DND-41 (cell line): ENCODE results near the gene IGSF5.

Experiments used
- EZH2 ChIP-seq: IDR thresholded peaks from 3 replicates; pipeline ENCODE4 v1.6.1; 2012; ENCODE audit warnings: borderline replicate concordance, low read depth, mild to moderate bottlenecking, moderate library complexity, low read length, inconsistent platforms; ENCODE audit not compliant: severe bottlenecking
- TF ChIP-seq, protein P1 (sequence below): IDR thresholded peaks from 2 replicates; pipeline ENCODE4 v1.5.1; 2012; ENCODE audit warnings: borderline replicate concordance, low read length, moderate library complexity, mild to moderate bottlenecking; ENCODE audit not compliant: poor library complexity, severe bottlenecking; ENCODE audit errors: extremely low read depth

DNA sequence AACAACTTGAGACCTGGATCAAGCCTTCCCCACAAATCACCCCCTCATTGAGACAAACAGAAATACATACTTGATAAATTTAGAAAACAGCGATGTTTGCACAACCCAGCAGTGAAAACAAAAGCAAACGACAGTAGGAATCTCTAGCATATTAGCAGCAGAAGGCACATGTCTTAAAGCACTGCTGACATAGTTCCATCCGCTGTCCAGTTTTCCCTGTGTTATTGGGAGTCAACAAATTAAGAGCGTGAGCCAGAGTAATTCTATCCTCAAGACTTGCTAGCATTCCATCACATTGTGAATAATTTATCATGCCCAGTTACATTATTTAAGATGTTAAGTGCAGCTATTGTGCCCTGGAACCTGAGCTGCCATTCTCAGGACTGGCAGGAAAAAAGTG lies 55.3 kb downstream of the IGSF5 start:
- TF ChIP-seq, protein P1, sequence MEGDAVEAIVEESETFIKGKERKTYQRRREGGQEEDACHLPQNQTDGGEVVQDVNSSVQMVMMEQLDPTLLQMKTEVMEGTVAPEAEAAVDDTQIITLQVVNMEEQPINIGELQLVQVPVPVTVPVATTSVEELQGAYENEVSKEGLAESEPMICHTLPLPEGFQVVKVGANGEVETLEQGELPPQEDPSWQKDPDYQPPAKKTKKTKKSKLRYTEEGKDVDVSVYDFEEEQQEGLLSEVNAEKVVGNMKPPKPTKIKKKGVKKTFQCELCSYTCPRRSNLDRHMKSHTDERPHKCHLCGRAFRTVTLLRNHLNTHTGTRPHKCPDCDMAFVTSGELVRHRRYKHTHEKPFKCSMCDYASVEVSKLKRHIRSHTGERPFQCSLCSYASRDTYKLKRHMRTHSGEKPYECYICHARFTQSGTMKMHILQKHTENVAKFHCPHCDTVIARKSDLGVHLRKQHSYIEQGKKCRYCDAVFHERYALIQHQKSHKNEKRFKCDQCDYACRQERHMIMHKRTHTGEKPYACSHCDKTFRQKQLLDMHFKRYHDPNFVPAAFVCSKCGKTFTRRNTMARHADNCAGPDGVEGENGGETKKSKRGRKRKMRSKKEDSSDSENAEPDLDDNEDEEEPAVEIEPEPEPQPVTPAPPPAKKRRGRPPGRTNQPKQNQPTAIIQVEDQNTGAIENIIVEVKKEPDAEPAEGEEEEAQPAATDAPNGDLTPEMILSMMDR: no peak
- TF ChIP-seq EZH2: no peak
